Hematopoietic multipotent progenitor cell treated with erythropoietin and hydrocortisone succinate and interleukin-3 and kit ligand, for 4 days (in vitro differentiated cells): ENCODE data around the gene CAPZB.
A peak's percentile ranks its signal among the peaks of the same experiment; 100 is the strongest.

Experiments used
- DNase-seq: peaks from one replicate; pipeline ENCODE4 v3.0.0-alpha.2; 2015

The CAPZB gene

DNA sequence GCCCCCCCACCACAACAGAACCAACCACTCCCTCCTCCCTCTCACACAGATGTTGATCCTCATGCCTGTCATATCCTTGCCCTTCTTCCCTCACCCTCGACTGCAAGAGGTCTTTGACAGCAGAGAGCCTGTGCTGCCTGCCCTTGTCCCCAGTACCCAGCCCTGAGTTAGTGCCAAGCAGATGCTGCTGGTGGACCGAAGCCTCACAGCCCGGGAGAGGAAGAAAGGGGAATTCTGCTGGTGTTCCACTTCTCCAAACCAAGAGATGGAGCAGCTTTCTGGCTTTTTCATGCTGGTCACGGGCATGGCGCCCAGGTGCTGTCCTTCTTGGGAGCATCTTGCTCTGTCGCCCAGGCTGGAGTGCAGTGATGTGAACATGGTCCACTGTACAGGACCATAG is 104.1 kb downstream of the CAPZB start:
- no peak for DNase-seq

GRCh38 chr1:19377812-19378718 is 107.3 kb downstream of the CAPZB start:
- DNase-seq, result no peak

- DNase-seq, result no peak
Observed at GRCh38 chr1:19376428-19377372, 108.6 kb downstream of the CAPZB start.

GRCh38 chr1:19375631-19376400 is 109.5 kb downstream of the CAPZB start:
- DNase-seq, result no peak

DNA sequence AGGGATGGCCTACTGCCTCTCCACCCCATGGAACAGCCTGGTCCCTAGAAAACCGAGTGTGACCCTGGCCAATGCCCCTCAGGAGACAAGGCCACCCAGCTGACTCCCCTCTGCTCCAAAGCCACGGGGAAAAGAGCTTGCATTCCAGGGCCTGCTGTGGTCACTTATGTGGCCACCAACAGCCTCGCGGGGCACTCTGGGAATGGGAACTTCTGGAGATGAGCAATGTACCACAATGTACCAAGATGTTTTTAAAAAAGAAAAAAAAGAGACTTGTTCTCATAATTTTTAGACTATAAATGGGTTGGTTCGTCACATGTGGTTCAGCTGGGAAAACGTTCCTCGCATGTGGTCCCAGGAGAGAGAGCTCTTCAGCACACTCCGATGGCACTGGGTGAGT is 110.4 kb downstream of the CAPZB start:
- no peak for DNase-seq

DNA sequence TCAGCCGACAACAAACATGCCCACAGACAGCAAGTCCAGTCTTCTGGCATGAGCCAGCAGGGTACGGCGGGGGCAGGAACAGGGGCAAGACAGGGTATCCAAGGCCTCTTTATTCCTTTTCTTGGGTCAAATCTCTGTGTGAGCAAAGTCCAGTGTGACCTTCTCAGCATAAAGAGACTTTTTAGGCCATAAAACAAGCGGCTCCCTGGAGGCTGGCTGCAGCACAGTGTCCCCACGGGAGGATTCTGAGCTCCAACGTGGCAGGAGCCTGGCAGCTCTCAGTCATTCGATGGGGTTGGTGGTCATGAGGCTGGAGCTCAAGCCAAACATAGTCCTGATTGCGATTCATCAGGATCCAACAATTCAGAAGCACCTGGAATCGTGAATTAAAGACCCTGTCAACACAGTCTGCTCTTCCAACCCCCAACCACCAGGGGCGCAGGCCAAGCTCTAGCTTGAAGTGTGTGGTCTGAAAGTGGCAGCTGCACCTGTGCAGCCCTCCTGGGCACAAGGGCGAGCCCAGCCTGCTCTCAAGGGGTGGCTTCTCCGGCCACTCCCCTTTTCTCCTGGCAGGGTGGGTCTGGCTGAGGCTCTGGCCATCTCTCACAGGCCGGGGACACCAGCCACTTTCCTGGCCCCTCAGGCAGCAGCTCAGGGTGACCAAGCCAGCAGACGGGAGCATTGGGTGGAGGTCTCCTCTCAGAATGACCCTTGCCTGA is 111.1 kb downstream of the CAPZB start:
- peak; percentile 41 for DNase-seq

- DNase-seq, result no peak
Observed at GRCh38 chr1:19373211-19374082, 111.9 kb downstream of the CAPZB start.

DNA sequence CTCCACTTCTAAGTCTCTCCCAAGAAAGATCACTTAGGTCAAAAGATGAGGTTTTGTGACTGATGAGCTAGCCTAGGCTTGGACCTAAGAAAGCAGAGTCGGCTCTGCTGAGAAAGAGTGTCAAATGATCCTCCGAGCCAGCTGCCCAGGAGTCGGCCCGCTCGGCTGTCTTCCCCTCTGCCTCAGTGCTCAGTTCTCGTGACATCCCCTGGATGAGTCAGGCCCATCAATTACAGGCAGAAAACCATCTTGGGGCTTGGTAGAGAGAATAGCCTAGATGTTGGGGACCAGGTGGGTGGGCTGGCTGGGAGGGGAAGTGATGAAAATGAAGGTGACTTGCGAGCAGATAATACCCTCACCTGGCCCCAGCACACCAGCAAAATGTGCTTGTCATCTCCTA is 112.7 kb downstream of the CAPZB start:
- DNase-seq, result no peak

DNA sequence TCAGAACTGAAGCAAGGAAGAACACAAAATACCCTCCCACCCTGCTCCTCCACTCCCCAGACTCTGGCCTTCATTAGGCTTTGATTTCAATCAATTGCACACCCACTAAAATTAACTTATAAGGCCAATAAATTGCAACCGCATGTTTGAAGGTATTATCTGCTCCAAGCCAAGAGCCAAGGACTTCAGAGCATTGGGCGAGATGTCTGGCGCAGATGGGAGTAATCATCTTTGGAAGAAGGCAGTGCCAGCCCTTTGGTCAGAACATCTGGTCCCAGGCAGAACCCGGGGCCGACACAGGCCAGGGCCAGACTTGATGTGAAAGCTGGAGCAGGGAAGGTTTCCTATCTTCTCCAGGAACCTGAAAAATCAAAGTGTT is 113.2 kb downstream of the CAPZB start:
- DNase-seq, result no peak

DNA sequence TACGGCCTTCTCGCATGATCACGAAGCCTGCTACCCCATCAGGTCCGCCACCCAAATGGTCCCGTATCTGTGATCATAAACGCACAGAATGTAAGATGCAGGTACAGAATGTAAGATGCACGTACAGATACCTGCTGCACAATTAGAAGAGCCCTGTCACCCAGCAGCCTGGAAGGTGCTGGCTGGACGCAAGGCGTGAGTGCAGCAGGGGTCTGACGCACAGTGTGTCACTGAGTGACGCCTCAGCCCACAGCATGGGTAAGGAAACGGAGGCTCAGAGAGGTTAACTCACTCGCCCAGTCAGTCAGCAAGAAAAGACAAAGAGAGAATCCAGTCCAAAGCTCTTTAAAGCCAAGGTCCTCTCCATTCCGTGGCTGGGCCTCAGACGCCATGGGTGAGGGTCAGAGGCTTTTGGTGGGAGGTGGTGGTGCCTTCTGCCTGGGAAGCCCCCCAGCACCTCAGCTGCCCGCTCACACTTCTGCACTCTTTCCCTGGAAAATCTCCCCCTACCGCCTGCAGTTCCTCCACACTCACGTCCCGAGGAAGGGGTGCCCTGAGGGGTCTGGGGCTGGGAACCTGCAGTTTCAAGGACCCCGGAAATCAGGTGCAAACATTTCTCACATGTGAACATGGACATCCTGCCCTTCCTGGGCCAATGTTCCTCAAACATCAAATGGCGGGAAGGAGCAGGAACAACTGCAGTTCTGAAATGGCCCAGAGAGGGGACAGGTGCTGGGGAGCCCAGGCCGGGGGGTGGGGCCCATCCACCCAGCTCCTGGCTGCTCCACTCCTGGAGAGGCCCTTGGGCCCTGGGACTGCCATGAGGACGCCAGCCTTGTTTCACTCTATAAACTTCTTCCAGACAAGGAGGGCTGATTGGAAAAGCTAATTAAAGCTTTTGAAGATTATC is 113.9 kb downstream of the CAPZB start:
- DNase-seq, result no peak

DNA sequence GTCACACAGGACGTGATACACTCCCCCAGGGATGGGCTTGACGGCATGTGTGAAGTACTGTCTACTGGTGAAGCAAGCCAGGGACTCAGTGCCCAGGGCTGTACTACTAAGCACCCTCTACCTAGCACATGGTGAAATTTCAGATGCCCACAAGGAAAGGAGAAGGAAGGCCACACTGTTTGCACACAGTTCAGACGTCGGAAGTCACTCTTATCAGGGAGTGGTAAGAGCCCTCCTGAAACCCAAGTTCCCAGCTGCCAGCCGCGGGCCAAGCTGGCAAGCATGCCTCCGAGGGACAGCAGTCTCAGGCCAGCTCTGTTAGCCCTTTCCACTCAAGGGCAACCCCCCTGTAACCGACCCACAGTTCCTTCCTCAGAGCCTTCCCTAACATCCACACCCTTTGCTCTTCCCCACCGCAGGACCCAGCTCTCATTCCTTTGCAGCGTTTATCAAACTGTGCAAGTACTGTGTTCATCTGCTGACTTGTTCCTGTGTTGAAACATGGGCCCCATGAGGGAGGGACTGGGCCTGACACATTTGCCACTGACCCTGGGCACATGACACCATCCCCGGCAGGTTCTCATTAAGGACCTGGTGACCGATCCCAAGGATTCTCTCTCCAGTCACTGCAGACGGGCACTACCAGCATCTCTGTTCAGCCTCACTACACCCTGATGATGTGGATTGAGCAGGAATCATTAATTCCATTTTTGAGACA is 114.7 kb downstream of the CAPZB start:
- peak; percentile 81 for DNase-seq

GRCh38 chr1:19369396-19370090 is 115.8 kb downstream of the CAPZB start:
- DNase-seq, result no peak

DNA sequence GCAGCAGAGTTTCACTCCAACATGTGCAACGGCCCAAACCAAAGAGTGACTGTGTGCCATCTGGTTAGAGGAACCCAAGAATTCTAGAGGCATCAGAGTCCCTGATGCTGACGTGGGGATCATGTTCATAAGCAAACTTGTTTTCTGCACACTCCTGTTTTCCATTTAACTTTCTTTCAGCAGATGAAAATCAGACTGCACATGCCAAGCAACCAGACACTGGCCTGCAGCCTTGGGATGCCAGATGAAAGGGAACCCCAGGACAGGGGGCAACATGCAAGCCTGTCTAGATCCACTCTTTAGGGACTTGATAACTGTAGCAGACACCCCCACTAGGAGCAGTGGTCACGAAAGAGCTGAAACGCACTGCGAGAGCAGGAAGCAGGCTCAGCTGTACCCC is 116.4 kb downstream of the CAPZB start:
- DNase-seq, result no peak

- no peak for DNase-seq
Observed at GRCh38 chr1:19368050-19368449, 117.3 kb downstream of the CAPZB start.

GRCh38 chr1:19367584-19368041 is 117.7 kb downstream of the CAPZB start:
- DNase-seq, result no peak

DNA sequence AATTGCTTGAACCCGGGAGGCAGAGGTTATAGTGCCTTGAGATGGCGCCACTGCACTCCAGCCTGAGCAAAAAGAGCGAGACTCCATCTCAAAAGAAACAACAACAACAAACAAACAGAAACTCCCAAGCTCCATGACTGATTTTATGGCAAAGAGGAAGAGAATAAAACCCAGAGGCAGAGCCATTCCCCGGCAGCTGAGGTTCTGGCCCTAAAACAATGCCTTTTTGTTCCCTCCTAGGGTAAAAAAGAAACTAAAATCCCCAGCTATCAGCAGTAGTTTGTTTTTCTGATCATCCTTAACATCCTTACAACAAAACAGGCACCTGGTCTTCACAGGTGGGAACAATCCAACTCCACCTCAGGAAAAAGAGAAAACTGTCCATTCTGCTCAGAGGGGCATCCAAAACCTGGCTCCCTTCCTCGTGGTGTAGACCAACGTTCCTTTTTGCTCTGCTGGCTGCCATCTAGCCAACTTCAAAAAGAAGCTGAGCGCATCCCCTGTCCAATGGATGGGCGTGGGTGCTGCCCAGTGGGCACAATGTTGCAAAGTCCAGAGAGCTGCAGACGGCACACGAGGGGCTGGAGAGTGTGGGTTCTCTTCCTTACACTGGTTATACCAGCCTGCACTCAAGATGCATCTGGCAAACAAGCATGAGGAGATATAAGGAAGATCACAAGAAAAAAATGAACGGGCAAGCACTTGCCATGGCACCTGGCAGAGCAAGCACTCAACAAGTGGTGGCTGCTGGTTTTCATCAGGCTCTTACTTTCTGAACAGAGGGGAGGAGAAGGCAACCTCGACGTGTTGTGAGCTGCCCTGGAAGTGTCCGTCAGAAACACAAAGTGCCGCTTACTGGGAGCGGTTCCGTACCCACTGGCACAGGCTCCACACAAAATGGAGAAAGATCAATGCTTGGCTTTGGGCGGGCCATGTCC is 118.5 kb downstream of the CAPZB start:
- no peak for DNase-seq

DNA sequence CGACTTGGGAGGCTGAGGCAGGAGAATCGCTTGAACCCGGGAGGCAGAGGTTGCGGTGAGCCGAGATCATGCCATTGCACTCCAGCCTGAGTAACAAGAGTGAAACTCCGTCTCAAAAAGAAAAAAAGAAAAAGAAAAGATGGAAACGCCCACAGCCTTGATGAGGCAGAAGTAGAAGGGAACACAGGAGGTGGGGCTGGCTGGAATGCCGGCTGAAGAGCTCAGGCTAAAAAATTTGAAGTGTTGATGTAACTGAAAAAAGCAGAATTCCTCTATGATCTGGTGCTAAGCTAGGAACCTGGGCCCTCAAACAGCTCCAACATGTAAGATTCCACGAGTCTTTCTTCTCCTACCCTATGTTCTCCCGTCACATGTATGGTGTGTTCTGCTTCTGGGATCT is 119.6 kb downstream of the CAPZB start:
- no peak for DNase-seq
